PFSK-1 (cell line): ENCODE data around the gene FABP7.

Experiments
- POLR2AphosphoS5 ChIP-seq: IDR thresholded peaks from 2 replicates; pipeline ENCODE4 v1.6.1; 2012; ENCODE audit warnings: low read depth, mild to moderate bottlenecking, control low read depth, low read length, moderate library complexity
- SIN3A ChIP-seq: IDR thresholded peaks from 2 replicates; pipeline ENCODE4 v1.6.1; 2012; ENCODE audit warnings: mild to moderate bottlenecking, low read length, moderate library complexity, borderline replicate concordance; ENCODE audit not compliant: insufficient read depth
- TAF1 ChIP-seq: IDR thresholded peaks from 2 replicates; pipeline ENCODE4 v1.6.1; 2012; ENCODE audit warnings: low read length, control low read depth, borderline replicate concordance; ENCODE audit not compliant: insufficient read depth
- TF ChIP-seq, protein P1 (sequence below), 2 experiments: IDR thresholded peaks; 2 replicates each; pipeline versions ENCODE4 v1.6.1 to v1.8.0; 2011 to 2012; ENCODE audit warnings: low read depth in 2 of 2, low read length in 2 of 2, control low read depth in 1 of 2, inconsistent platforms in 1 of 2, mild to moderate bottlenecking in 1 of 2, moderate library complexity in 1 of 2; ENCODE audit not compliant: insufficient read depth in 1 of 2

DNA sequence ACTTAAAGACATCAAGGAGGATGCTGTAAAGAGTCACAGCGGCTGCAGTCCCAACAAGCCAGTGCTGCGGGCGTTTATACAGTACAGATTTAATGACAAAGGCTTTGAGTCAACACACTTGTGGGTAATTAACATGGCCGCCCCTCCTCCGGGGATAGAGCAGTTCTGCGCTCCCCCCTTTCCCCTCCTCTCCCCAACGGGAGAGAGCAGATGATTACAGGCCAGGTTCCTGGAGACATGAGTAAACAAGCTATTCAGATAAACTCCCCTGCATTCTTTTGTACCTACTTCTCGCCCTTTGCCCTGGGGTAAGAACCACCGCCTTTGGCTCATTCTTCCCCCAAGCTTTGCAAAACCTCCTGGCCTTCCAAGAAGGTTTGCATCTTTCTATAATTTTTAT lies 23.6 kb upstream of the FABP7 start:
- TF ChIP-seq POLR2AphosphoS5, result no peak
- TF ChIP-seq, protein P1, sequence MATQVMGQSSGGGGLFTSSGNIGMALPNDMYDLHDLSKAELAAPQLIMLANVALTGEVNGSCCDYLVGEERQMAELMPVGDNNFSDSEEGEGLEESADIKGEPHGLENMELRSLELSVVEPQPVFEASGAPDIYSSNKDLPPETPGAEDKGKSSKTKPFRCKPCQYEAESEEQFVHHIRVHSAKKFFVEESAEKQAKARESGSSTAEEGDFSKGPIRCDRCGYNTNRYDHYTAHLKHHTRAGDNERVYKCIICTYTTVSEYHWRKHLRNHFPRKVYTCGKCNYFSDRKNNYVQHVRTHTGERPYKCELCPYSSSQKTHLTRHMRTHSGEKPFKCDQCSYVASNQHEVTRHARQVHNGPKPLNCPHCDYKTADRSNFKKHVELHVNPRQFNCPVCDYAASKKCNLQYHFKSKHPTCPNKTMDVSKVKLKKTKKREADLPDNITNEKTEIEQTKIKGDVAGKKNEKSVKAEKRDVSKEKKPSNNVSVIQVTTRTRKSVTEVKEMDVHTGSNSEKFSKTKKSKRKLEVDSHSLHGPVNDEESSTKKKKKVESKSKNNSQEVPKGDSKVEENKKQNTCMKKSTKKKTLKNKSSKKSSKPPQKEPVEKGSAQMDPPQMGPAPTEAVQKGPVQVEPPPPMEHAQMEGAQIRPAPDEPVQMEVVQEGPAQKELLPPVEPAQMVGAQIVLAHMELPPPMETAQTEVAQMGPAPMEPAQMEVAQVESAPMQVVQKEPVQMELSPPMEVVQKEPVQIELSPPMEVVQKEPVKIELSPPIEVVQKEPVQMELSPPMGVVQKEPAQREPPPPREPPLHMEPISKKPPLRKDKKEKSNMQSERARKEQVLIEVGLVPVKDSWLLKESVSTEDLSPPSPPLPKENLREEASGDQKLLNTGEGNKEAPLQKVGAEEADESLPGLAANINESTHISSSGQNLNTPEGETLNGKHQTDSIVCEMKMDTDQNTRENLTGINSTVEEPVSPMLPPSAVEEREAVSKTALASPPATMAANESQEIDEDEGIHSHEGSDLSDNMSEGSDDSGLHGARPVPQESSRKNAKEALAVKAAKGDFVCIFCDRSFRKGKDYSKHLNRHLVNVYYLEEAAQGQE (IDR thresholded peaks at IDR 0.05; ENCODE audit: insufficient read depth in 1 of 2, low read depth in 2 of 2, low read length in 2 of 2), result no peak
- no peak for TF ChIP-seq TAF1
- no peak for TF ChIP-seq SIN3A
